Femur (tissue), 1 donor: Measurements from ENCODE around the gene DBNDD1.
"Not testable (repeated sequence)": the region's sequence is repeated elsewhere in the genome, so short reads cannot be mapped to it uniquely, and the experiment has no call there.

Experiments used
- DNase-seq: peaks from one replicate; pipeline ENCODE4 v3.0.0-alpha.2; 2017

DBNDD1 gene, protein sequence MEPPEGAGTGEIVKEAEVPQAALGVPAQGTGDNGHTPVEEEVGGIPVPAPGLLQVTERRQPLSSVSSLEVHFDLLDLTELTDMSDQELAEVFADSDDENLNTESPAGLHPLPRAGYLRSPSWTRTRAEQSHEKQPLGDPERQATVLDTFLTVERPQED

DNA sequence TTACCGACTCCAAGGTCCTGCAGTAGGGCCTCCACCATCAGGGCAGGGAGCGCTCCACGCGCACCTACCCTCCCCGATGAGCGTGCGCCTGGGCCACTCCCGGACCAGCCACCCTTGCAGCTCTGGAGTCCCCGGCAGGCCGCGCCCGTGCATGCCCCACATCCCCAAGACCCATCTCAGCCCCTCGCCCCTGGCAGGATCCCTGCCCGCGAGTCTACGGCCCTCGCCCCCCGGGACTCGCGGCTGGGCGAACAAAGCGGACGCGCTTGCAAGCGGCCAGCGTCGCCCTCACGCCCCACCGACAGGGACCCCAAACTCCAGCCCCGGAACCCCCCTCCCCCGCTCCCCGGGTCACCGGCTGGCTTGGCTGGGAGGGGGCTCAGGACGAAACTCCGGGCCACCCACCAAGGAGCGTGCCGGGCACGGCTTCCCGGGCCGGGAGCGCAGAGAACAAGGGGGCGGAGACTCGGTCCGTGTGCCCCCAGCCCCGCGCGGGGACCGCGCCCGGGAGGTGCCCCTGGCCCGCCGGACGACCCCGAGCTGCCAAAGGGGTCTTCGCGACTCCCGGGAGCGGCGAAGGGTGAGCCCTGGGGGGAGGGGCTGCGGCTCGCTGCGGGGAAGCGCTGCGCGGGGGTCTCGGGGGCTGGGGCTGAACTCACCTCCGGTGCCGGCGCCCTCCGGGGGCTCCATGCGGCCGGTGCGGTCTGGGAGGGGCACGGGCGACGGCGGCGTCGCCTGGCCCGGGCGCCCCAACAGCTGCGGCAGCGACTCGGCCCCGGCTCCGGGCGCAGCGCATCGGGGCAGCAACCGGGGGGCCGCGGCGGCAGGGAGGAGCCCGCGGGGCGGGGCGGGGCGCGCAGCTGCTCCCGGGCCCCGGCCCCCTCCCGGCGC is at the start of gene DBNDD1:
TSS of gene DBNDD1 (minus strand) at position 805 of the 891 bp plus-strand sequence. CDS start at position 690, 115 bp downstream.
- DNase-seq = no peak

DNA sequence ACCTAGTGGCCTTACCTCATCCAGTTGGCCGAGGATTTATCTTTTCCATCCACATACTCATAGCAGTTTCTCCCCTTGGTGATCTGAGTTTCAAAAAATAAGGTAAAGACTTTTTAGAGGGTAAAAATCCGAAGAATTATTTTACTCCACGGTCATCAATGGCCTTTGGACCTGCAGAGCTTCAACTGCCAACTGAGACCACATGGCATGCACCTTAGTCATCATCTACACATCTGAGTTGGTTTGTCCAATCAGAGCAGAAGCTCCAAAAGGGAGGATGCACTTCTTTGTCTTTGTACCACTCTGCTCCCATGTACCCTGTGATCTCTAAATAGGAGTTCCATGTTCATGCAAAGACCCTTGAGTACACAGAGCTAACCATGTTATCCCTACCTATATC is 42.2 kb upstream of the DBNDD1 start:
- no peak for DNase-seq

DNA sequence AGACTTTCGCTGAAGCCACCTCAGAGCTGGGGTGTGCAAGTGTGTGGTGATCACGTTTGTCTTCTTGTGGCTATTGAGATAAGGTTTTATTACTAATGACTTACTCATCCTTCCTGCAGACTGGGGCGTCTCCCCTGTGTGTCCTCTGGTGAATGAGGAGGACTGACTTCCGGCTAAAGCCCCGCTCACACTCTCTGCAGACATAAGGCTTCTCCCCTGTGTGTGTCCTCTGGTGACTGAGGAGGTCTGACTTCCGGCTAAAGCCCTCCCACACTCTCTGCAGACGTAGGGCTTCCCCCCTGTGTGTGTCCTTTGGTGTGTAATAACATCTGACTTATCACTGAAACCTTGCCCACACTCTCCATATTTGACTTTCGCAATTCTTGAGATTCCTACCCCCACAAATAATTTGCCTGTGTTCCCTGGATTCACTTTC is 38.5 kb upstream of the DBNDD1 start:
- no peak for DNase-seq

DNA sequence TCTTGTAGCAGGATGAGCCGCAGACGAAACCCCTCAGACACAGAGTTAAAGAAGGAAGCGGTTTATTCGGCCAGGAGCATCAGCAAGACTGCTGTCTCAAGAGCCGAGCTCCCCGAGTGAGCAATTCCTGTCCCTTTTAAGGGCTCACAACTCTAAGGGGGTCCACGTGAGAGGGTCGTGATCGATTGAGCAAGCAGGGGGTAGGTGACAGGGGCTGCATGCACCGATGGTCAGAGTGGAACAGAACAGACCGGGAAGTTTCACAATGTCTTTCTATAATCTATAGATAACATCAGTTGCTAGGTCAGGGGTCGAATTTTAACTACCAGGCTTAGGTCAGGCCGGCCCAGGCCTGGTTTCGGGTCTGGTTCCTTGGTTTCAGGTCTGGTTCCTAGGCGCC is 37.3 kb upstream of the DBNDD1 start:
- not testable (repeated sequence) for DNase-seq

DNA sequence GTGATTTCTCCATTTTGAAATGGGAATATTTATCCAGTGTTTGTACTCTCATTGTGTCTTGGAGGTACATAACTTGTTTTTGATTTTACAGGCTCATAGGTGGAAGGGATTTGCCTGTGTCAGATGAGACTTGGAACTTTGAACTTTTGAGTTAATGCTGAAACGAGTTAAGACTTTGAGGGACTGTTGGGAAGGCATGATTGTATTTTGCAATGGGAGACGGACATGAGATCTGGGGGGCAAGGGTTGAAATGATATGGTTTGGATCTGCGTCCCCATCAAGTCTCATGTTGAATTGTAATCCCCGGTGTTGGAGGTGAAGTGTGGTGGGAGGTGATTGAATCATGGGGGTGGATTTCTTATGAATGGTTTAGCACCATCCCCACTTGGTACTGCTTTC is 36.1 kb upstream of the DBNDD1 start:
- no peak for DNase-seq

DNA sequence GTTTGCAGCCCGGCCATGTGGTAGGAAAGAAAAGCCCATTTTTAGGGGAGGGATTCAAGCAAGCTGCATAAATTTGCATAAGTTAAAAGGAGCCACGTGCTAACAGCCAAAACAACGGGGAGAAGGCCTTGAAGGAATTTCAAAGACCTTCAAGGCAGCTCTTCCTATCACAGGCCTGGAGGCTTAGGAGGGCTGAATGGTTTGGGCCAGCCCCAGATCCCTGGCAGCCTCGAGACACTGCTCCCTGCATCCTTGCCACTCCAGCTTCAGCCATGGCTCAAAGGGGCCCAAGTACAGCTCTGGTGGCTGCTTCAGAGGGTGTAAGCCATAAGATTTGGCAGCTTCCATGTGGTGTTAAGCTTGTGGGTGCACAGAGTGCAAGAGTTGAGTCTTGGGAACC is 35.3 kb upstream of the DBNDD1 start:
- DNase-seq = no peak

DNA sequence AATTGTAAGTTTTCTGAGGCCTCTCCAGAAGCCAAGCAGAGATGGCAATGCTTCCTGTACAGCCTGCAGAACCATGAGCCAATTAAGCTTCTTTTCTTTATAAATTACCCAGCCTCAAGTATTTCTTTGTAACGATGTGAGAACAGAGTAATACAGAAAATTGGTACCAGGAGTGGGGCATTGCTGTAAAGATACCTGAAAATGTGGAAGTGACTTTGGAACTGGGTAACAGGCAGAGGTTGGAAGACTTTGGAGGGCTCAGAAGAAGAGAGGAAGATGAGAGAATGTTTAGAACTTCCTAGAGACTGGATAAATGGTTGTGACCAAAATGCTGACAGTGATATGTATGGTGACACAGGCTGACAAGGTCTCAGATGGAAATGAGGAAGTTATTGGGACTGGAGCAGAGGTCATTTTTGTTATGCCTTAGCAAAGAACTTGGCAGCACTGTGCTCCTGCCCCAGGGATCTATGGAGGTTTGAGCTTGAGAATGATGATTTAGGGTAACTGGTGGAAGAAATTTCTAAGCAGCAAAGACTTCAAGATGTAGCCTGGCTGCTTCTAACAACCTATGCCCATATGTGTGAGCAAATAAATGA is 34.7 kb upstream of the DBNDD1 start:
- DNase-seq = no peak

DNA sequence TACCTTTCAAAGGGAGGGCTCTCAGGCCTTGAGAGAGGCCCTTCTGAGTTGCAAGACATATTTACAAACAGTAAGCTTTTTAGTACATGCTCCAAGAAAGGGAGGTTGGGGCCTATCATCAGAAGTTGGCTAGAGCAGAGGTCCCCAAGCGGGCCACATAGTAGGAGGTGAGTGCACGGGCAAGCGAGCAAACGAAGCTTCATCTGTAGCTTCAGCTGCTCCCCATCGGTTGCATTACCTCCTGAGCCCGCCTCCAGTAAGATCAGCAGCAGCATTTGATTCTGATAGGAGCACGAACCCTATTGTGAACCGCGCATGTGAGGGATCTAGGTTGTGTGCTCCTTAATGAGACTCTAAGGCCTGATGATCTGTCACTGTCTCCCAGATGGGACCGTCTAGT is 31.7 kb upstream of the DBNDD1 start:
- no peak for DNase-seq

DNA sequence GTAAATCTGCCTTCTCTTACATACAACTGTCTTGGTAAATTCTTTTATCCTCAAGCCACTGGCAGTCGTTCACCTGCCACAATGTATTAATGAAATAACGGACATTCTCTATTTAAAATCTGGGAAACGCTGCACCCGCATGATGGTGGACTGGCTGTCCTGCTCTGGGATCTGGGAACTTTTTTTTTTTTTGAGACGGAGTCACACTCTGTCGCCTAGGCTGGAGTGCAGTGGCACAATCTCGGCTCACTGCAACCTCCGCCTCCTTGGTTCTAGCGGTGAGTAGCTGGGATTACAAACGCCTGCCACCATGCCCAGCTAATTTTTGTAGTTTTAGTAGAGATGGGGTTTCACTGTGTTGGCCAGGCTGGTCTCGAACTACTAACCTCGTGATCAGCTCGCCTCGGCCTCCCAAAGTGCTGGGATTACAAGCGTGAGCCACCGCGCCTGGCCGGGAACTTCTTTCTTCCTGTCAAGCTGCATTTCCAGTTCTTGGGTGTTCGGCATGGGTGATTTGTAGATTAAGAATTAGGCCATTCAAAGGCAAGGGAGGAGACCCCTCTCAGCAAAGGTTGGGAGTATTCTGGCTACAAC is 29.6 kb upstream of the DBNDD1 start:
- no peak for DNase-seq

DNA sequence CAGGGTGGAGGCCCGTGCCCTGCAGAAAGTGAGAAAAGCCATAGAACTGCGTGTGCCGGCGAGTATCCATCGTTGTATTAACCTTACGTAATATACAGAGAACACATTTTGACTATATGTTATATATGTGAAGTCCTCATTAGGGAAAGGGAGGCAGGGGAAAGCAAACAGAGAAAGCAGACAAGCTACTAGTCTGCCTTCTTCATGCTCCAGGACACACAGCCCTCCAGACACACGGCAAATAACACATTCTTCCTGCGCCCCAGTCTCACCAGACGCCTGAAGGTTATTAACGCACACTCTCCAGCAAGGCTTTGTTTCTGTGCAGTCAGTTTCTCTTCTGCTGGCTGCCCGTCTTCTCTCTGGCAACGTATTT is 29.1 kb upstream of the DBNDD1 start:
- no peak for DNase-seq

DNA sequence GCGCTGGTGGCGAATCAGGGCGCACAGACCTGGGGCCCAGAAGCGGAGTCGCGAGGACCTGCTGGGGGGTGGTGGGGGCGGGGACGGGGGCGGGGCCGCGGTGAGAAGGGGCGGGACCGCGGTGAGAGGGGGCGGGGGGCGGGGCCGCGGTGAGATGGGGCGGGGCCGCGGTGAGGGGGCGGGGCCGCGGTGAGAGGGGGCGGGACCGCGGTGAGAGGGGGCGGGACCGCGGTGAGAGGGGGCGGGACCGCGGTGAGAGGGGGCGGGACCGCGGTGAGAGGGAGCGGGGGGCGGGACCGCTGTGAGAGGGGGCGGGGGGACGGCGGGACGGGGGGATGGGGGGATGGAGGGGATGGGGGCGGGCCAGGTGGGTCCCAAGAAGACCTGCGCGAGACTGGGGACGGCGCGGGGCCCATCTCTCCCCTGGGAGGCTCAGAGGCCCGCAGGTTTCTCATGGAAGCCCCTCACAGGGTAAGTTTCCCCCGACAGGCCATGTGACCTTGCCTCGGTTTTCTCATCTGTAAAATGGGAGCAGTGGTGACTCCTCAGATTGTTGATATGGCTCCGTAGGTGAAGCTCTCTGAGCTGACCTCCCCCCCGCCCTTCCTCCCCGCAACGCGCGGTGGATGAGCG is 28.6 kb upstream of the DBNDD1 start:
- no peak for DNase-seq

DNA sequence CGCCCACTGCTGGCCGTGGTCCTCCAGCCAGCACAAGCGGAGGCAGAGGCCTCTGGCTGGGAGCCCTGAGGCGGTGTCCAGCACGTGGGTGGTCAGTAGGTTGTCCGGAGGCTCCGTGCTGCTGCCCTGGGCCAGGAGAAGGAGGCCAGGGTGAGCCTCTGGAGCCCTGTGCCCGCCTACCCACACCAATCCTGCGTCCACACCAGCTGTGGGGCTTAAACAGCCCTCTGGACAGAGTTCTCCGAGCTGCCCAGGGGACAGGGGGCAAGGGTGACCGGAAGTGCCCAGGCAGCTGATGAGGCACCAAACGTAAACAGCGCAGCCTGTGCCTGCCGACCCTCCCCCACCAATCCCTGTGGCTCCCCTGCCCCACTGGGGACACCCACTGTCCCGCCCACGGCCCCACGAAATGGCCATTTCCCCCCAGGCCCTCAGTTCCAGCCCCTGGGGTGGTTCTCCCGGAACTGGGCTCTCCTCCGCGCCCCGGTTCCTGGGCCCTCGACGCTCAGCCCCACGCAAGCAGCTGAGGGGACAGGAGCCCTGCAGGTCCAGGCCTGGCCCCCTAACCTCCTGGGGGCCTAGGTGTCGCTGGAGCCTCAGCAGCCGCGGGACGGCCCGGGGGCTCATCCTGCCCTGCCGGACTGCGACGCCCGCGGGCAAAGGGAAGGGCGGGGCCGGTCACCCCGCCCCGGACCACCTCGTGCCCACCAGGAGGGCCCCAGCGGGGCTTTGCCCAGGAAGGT is 27.9 kb upstream of the DBNDD1 start:
- peak; percentile 77 for DNase-seq

DNA sequence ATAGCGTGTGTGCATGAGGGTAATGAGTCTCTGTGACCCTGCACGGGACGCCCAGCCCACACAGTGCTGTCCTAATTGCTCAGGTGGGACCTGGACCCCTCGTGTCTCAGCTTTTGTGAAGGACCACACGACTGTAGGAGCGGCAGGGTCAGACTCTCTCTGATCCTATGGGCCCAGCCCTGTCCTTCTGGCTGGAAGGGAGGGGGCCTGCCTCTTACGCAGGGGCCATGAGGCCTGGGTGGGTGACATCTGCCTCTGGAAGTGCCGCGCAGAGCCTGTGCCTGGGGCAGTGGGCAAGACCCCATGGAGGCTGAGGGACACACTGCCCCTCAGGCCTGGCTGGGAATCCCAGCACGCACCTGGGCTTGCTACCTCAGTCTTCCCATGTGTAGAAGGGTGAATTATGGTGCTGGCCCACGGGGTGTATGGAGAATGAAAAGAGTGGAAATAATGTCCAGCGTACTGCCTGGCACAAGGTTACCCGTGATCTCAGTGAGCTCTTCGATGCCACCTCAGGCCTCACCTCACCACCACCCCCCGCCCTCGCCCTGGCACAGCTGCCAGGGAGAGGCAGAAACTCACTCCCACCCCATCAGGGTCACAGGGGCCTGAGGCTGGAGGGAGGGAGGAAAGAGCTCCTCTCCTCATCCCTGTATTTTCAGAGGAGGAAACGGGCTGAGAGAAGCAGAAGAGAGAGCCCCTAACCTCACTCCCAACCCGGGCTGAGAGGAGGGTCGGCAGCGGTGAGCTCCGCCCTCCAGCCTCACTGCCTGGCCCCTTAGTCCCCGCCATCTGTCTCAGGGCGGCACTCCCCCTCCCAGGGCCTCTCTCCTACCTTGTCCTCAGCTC is 27.1 kb upstream of the DBNDD1 start:
- DNase-seq = no peak

DNA sequence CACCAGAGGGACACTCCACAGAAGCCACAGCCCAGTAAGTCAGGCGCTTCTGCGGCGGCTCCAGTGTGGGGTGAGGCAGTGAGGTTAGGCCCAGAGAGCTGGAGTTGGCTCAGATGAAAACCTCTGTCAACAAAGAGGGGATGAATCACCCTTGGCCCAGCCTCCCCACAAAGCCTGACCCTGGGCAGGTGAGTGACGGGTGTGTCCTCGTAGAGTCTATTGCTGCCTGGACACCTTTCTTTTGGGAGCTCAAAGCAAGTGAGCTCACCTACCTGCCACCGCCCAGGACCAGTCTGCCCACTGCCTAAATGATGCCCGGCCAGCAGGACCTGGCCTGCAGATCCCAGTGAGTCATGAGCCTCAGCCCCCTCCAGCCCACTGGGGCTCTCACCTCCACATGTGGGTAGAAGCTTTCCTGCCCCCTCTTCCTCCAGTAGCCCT is 24.9 kb upstream of the DBNDD1 start:
- no peak for DNase-seq

DNA sequence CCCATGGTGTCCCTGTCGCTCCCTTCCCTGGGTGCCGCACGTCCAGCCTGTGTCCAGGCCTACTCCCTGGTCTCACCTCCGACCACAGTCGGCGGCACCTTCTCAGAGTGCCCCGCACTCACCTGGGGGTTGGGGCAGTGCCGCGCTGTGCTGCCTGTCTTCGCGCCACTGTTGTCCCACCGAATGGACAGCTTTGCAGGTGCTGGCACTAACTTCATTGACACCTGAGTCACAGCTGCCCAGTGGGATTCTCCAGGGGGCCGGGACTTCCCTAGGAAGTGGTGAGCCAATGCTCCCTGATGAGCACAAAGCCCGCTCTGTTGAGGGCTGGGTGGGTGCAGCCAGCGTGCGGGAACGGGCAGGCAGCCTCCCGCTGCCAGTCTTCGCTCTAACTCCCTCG is 24.3 kb upstream of the DBNDD1 start:
- no peak for DNase-seq

DNA sequence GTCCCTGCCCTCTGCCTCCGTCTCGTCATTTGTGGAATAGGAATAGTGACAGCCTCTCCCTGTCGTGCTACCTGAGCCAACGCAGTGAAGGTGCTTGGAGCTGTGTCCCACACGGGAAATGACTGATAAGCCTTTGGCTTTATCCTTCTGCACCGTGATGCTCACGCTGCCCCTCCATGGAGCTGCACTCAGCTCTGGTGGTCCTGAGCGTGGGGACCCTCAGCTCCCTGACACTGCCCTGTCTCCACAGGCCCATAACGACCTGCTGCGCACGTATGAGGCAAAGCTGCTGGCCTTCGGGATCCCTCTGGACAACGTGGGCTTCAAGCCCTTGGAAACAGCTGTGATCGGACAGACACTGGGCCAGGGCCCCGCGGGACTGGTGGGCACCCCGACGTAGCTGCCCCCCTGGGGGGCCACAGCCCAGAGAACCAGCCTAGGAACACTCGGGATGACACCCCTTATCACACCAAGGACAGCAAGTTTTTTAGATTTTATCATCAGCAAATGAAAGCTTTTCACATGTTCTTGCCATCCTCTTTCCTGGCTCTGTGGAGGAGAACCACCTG is 23.8 kb upstream of the DBNDD1 start:
- DNase-seq = no peak

DNA sequence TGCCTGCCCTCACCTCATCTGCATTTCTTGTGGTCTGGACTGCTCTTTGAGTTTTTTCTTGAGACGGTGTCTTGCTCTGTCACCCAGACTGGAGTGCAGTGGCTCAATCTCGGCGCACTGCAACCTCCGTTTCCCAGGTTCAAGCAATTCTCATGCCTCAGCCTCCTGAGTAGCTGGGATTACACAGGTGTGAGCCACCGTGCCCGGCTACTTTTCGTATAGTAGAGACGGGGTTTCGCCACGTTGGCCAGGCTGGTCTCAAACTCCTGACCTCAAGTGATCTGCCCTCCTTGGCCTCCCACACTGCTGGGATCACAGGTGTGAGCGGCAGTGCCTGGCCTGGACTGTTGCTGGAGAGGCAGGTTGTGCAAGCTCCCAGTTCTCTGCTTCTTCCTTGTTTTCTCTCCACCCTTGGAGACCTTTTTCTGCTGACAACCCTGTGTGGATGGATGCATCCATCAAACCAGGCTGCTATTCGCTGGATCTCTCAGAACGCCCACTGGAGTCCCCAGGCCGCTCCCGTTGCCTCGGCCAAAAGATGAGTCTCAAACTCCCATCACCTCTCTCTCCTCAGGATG is 22.7 kb upstream of the DBNDD1 start:
- no peak for DNase-seq

DNA sequence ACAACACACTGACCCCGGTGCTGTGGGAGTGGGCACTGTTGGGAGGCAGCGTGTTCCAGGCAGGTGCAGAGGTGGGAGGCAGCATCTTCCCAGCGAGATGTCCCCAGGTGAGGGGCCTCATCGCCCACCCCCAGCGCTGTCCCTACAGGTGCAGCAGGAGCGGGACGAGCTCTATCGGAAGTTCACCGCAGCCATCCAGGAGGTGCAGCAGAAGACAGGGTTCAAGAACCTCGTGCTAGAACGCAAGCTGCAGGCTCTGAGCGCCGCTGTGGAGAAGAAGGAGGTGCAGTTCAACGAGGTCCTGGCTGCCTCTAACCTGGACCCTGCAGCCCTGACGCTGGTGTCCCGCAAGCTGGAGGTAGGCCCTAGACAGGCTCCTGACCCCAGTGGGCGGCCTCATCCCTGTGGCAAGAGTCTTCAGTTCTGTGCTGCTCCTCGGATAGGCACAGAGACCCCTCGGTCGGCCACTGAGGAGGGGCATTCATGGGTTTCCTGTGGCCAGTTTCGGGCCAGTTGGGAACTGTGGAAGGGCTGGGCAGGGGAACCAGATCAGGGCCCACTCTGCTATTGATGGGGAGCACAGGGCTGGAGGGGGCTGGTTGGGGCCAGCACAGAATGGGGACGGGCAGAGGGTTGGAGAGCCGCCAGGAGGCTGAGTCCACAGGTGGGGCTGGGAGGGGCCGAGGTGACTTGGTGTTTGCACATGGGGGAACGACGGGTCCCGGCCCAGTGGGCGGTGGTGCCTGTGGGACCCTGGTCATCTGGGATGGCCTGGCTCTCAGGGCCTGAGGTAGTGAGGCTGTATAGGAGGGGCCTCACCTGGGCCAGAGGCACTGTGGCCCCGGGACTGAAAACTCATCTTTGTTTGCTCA is 21.1 kb upstream of the DBNDD1 start:
- DNase-seq = no peak

DNA sequence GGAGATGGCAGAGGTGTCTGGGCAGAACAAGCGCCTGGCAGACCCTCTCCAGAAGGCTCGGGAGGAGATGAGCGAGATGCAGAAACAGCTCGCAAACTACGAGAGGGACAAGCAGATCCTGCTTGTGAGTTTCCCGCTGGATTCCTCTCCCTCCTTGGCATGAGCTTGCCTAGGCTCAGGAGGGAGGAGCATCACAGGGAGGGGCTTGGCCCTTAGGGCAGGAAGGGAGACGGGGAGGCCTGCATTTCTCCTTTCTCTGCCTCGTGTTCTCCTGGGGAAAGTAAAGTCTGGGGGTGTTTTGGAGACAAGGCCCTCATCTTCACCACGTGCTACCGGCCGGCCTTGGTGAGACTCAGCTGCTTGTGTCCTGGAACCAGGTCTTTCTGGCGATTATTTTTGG is 18.0 kb upstream of the DBNDD1 start:
- DNase-seq = no peak

DNA sequence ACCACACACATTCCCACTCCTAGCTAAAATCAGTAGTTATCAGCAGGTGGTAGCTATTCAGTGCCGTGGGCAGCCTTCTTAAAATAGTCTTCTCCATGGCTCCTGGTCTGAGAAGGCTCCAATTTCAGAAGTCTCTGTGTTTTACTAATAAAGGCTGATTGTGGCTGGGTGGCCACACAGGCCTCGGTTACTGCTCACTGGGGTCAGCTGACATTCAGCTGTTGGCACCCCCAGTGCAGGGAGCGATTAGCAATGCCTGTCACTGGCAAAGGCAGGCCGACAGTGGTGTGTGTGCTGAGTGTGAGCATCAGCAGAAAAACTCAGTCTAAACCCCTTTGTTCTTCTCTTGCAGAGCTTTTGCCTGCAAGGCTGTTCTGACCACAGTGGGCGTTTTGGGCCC is 16.6 kb upstream of the DBNDD1 start:
- DNase-seq = no peak
